Esophagus squamous epithelium (tissue), 5 donors: ENCODE measurements around the gene CXCL6. TPM values are rescaled to one million over a fixed set of nuclear protein-coding genes. Genes with fewer than 3 reads are reported as not detected.

Experiments
- DNase-seq: peaks from one replicate; lab custom pipeline; 2025; lab: John Stamatoyannopoulos, UW
- H3K27ac ChIP-seq, 4 donors: fragments of 200-600 bp; sonication (generic); one replicate each; pipeline ENCODE4 v1.5.1; 2016 to 2019; ENCODE audit warnings: mild to moderate bottlenecking in 1 of 4
- H3K27me3 ChIP-seq, 4 donors: fragments of 200-600 bp; sonication (generic); 1 replicate in 3 of 4; 2 replicates in 1 of 4; pipeline versions ENCODE4 v1.5.1 to v1.6.0; 2017 to 2021; ENCODE audit warnings: antibody characterized with exemption in 1 of 4
- H3K36me3 ChIP-seq, 3 donors: fragments of 200-600 bp; sonication (generic); one replicate each; pipeline ENCODE4 v1.5.1; 2016 to 2019
- H3K4me1 ChIP-seq, 3 donors: fragments of 200-600 bp; sonication (generic); one replicate each; pipeline ENCODE4 v1.5.1; 2017 to 2019
- H3K4me3 ChIP-seq, 4 donors: fragments of 200-600 bp; sonication (generic); 1 replicate in 3 of 4; 2 replicates in 1 of 4; pipeline ENCODE4 v1.5.1; 2016 to 2019; ENCODE audit warnings: mild to moderate bottlenecking in 2 of 4, moderate library complexity in 1 of 4
- H3K9me3 ChIP-seq, 3 donors: fragments of 200-600 bp; sonication (generic); one replicate each; pipeline ENCODE4 v1.5.1; 2016 to 2019
- POLR2A ChIP-seq, 4 donors: fragments of 450-650 bp; IDR thresholded peaks; one replicate each; pipeline ENCODE4 v1.6.1; 2017; ENCODE audit warnings: antibody characterized with exemption in 4 of 4, mild to moderate bottlenecking in 4 of 4, moderate library complexity in 3 of 4
- WGBS, 2 donors: methylation state at CpG; one replicate each; pipeline ENCODE4 v1.1.5; 2018; 5-methylcytosine and 5-hydroxymethylcytosine counted together
- intact Hi-C: fragments of 100-400 bp; cut with DNase I; formaldehyde crosslinking; loops from one replicate; pipeline ENCODE4 v1.15.0; 2022
- total RNA-seq, 4 donors: library from RNA; depleted of rRNA; stranded (reverse); fragments of >200 nt; gene quantifications; one replicate each; pipeline ENCODE4 v1.1.0, GENCODE V29; 2016
- TF ChIP-seq, protein P1 (sequence below), 6 experiments: fragments of 450-650 bp in 4 of 6; fragments of 200-600 bp in 2 of 6; sonication (generic) in 2 of 6; IDR thresholded peaks; one replicate each; pipeline ENCODE4 v1.5.1; 2016 to 2019; ENCODE audit warnings: antibody characterized with exemption in 6 of 6, mild to moderate bottlenecking in 4 of 6, moderate library complexity in 4 of 6
- donor health status: DM: yes; HTN: yes; CAD: no.

Gene CXCL6
- total RNA-seq, 4 donors from 2014 or later: 0.57 to 10.1 (median 9.4) TPM; not detected in 1

- 22 to 28% methylated on average over 3 of the region's 3 CpGs for WGBS, 2 donors
- Histone ChIP-seq H3K27me3 (no peaks in the 10 kb centered on the region), H3K27ac (no peak overlapping the region), H3K4me1 (no peaks in the 10 kb centered on the region), H3K9me3 (no peaks in the 10 kb centered on the region), H3K36me3 (no peaks in the 10 kb centered on the region), H3K4me3 (no peak overlapping the region)
- intact Hi-C loops: no loop called here
- no peak for DNase-seq
- TF ChIP-seq, protein P1, sequence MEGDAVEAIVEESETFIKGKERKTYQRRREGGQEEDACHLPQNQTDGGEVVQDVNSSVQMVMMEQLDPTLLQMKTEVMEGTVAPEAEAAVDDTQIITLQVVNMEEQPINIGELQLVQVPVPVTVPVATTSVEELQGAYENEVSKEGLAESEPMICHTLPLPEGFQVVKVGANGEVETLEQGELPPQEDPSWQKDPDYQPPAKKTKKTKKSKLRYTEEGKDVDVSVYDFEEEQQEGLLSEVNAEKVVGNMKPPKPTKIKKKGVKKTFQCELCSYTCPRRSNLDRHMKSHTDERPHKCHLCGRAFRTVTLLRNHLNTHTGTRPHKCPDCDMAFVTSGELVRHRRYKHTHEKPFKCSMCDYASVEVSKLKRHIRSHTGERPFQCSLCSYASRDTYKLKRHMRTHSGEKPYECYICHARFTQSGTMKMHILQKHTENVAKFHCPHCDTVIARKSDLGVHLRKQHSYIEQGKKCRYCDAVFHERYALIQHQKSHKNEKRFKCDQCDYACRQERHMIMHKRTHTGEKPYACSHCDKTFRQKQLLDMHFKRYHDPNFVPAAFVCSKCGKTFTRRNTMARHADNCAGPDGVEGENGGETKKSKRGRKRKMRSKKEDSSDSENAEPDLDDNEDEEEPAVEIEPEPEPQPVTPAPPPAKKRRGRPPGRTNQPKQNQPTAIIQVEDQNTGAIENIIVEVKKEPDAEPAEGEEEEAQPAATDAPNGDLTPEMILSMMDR (IDR thresholded peaks at IDR 0.05): no peak
- no peak for TF ChIP-seq POLR2A (IDR thresholded peaks at IDR 0.05)
Measured at GRCh38 chr4:73816814-73817213, 19.7 kb upstream of the CXCL6 start.

GRCh38 chr4:73817341-73817740, 19.1 kb upstream of the CXCL6 start:
- H3K27ac ChIP-seq: no peak overlapping the region
- WGBS, 2 donors: 81 to 92% methylated on average over 1 of the region's 1 CpG
- no peaks in the 10 kb centered on the region for H3K36me3 ChIP-seq
- intact Hi-C loops: no loop called here
- no peak for DNase-seq
- no peak overlapping the region for H3K4me3 ChIP-seq
- TF ChIP-seq, protein P1 (IDR thresholded peaks at IDR 0.05): no peak
- TF ChIP-seq POLR2A (IDR thresholded peaks at IDR 0.05): no peak
- no peaks in the 10 kb centered on the region for H3K9me3 ChIP-seq
- no peaks in the 10 kb centered on the region for H3K27me3 ChIP-seq
- H3K4me1 ChIP-seq: no peaks in the 10 kb centered on the region

- DNase-seq: no peak
- WGBS, 2 donors: 74 to 76% methylated on average over 4 of the region's 4 CpGs
- Histone ChIP-seq H3K27ac (no peak overlapping the region), H3K36me3 (no peaks in the 10 kb centered on the region), H3K4me1 (no peaks in the 10 kb centered on the region), H3K9me3 (no peaks in the 10 kb centered on the region), H3K27me3 (no peaks in the 10 kb centered on the region), H3K4me3 (no peak overlapping the region)
- intact Hi-C loops: no loop called here
- TF ChIP-seq, protein P1 (IDR thresholded peaks at IDR 0.05): no peak
- TF ChIP-seq POLR2A (IDR thresholded peaks at IDR 0.05): no peak
Measured at GRCh38 chr4:73821325-73821724, 15.2 kb upstream of the CXCL6 start.

DNA sequence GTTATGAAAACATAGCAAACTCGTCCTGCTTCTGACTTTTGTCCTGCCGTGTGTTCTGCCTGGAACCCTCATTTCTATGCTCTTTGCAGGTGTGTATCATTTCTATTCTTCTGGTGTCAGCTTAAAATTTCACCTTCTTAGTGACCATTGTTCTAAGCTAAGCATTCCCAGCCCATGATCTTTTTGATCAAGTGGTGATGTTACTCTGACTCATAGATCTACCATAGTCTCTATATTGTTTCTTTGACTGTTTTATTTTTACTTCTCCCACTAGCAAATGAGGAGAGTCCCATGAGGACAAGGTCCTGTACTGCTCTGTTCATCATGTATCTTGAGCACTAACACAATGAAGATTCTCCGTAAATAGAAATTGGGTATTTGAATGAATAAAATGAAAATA, 14.1 kb upstream of the CXCL6 start:
- Histone ChIP-seq H3K4me3 (no peak overlapping the region), H3K27me3 (no peaks in the 10 kb centered on the region), H3K36me3 (no peaks in the 10 kb centered on the region), H3K4me1 (no peaks in the 10 kb centered on the region), H3K9me3 (no peaks in the 10 kb centered on the region), H3K27ac (no peak overlapping the region)
- intact Hi-C loops: no loop called here
- TF ChIP-seq, protein P1 (IDR thresholded peaks at IDR 0.05): no peak
- no peak for TF ChIP-seq POLR2A (IDR thresholded peaks at IDR 0.05)
- 47 to 61% methylated on average over 3 of the region's 3 CpGs for WGBS, 2 donors
- DNase-seq: no peak

DNA sequence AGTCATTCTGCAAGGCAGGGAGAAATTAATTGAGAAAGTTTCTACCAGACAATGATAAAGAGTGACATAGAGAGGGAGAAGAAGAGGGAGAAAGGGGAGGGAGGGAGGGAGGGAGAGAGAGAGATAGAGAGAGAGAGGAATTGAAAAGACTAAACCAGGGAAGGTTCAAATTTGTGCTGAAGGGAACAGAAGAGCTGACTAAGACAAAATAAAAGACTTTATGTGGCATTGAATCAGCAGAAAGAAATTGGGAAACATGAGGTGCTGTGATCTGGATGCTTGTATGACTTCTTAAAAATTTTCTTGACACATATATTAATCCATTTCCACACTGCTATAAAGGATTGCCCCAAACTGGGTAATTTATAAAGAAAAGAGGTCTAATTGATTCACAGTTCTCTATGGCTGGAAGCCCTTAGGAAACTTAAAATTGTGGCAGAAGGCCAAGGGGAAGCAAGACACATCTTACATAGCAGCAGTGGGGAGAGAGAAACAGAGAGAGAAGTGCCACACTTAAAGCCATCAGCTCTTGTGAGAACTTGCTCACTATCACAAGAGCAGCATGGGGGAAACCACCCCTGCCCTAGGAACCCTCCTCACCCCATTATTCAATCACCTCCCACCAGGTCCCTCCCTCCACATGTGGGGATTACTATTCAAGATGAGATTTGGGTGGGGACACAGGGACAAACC, 13.5 kb upstream of the CXCL6 start:
- Histone ChIP-seq H3K4me1 (no peaks in the 10 kb centered on the region), H3K9me3 (no peaks in the 10 kb centered on the region), H3K4me3 (no peak overlapping the region), H3K27me3 (no peaks in the 10 kb centered on the region), H3K36me3 (no peaks in the 10 kb centered on the region), H3K27ac (no peak overlapping the region)
- no peak for TF ChIP-seq POLR2A (IDR thresholded peaks at IDR 0.05)
- TF ChIP-seq, protein P1 (IDR thresholded peaks at IDR 0.05): no peak
- intact Hi-C loops: no loop called here
- no peak for DNase-seq
